Upper lobe of right lung (tissue), 1 donor: ENCODE measurements around the gene UTP14A. TPM values are rescaled to one million over a fixed set of nuclear protein-coding genes. Genes with fewer than 3 reads are reported as not detected.

Experiments used
- ATAC-seq: fragments of 200-7000 bp; cut with Tn5 transposase; one replicate; pipeline ENCODE4 v1.9.1; 2020; ENCODE audit warnings: mild to moderate bottlenecking, moderate library complexity
- DNase-seq: peaks from one replicate; pipeline ENCODE4 v3.0.0-alpha.2; 2020
- H3K27ac ChIP-seq: fragments of 200-600 bp; one replicate; pipeline ENCODE4 v1.8.0; 2022
- H3K27me3 ChIP-seq: fragments of 200-600 bp; one replicate; pipeline ENCODE4 v1.8.0; 2022; ENCODE audit warnings: mild to moderate bottlenecking
- H3K36me3 ChIP-seq: fragments of 200-600 bp; one replicate; pipeline ENCODE4 v1.8.0; 2022
- H3K4me1 ChIP-seq: fragments of 200-600 bp; one replicate; pipeline ENCODE4 v1.8.0; 2022
- H3K4me3 ChIP-seq: fragments of 200-600 bp; one replicate; pipeline ENCODE4 v1.8.0; 2022; ENCODE audit warnings: mild to moderate bottlenecking
- H3K9me3 ChIP-seq: fragments of 200-600 bp; one replicate; pipeline ENCODE4 v1.8.0; 2022
- intact Hi-C: fragments of 100-400 bp; cut with DNase I; formaldehyde crosslinking; loops from one replicate; pipeline ENCODE4 v1.11.0; 2022
- total RNA-seq: library from RNA; stranded (reverse); fragmentation: NEBNext Ultra II Directional; extraction: Animal tissue kit (Norgen Biotek cat#: 25700); gene quantifications from one replicate; pipeline ENCODE4 v1.2.1, GENCODE V29; 2021
- TF ChIP-seq, protein P1 (sequence below): fragments of 200-600 bp; IDR thresholded peaks from one replicate; pipeline ENCODE4 v1.8.0; 2022; ENCODE audit warnings: antibody characterized with exemption
- donor health status: DM: no; HTN: yes; CAD: no; lungs with severe emphysema.

The UTP14A gene
- total RNA-seq, 1 donor from 2014 or later, result 12.9 TPM

DNA sequence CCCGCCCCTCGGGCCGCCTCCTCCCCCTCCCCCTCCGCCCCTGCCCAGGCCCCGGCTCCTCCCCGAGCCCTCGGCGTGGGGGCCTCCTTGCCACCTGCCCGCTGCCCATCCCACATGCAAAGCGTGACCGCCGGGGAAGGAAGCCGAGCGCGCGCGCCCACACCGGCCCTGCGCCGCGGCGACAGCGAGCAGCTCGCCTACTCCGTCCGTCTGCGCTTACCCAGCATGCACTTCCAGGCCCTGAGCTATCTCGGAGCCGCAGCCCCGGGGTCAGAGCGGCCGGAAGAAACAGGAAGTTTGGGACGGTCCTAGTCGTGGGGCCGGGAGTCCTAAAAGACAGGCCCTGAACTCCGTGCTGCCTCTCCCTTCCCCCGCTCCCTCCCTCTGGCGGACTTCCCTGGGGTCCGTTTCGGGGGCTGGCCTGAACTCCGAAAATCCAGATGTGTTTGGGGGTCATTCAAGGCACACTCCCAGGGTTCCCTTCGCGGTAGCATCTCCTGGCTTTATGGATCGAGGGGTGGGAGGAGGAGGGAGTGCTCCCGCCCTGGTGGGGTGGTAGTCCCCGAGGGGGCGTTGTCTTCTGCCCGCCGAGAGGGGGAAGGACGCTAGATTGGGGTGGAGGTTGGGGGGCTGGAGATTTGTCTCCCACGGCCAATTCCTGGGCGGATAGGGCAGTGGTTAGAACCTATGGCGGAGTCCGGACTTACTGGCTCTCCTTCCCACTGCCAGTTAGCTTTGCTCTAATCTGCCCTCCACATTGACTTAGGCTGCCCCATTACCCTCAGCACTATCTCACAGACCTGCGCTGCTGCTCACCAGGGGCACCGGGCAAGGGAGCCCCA, 51.5 kb downstream of the UTP14A start:
- Histone ChIP-seq H3K27me3 (no peaks in the 10 kb centered on the region), H3K9me3 (no peaks in the 10 kb centered on the region), H3K4me3 (peak overlapping the region; percentile 48), H3K36me3 (no peaks in the 10 kb centered on the region), H3K27ac (peak overlapping the region; percentile 74), H3K4me1 (no peaks in the 10 kb centered on the region)
- intact Hi-C loops, result no loop called here
- TF ChIP-seq, protein P1, sequence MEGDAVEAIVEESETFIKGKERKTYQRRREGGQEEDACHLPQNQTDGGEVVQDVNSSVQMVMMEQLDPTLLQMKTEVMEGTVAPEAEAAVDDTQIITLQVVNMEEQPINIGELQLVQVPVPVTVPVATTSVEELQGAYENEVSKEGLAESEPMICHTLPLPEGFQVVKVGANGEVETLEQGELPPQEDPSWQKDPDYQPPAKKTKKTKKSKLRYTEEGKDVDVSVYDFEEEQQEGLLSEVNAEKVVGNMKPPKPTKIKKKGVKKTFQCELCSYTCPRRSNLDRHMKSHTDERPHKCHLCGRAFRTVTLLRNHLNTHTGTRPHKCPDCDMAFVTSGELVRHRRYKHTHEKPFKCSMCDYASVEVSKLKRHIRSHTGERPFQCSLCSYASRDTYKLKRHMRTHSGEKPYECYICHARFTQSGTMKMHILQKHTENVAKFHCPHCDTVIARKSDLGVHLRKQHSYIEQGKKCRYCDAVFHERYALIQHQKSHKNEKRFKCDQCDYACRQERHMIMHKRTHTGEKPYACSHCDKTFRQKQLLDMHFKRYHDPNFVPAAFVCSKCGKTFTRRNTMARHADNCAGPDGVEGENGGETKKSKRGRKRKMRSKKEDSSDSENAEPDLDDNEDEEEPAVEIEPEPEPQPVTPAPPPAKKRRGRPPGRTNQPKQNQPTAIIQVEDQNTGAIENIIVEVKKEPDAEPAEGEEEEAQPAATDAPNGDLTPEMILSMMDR, result no peak
- peak; percentile 92 for ATAC-seq
- peak; percentile 89 for DNase-seq

DNA sequence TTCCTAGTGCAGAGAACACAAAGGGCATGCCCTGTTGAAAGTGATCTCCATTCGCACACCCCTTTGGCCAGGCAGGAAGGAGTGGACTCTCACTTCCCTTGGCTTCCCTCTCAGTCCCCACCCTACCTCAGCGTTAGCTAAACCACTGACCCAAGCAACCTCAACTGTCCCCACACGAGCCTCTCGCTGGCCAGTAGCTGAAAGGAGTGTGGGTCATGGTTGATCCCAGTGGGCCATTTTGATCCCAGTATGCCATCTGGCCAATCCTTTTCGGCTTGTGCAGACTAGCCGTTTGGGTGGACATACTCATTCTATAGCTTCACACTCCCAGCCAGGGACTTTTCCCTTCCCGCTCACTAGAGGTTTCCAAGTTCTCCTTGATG, 52.1 kb downstream of the UTP14A start:
- Histone ChIP-seq H3K4me3 (peak overlapping the region; percentile 48), H3K27ac (peak overlapping the region; percentile 74), H3K27me3 (no peaks in the 10 kb centered on the region), H3K4me1 (no peaks in the 10 kb centered on the region), H3K36me3 (no peaks in the 10 kb centered on the region), H3K9me3 (no peaks in the 10 kb centered on the region)
- TF ChIP-seq, protein P1, result no peak
- ATAC-seq (no peak), DNase-seq (no peak)
- intact Hi-C loops, result no loop called here

DNA sequence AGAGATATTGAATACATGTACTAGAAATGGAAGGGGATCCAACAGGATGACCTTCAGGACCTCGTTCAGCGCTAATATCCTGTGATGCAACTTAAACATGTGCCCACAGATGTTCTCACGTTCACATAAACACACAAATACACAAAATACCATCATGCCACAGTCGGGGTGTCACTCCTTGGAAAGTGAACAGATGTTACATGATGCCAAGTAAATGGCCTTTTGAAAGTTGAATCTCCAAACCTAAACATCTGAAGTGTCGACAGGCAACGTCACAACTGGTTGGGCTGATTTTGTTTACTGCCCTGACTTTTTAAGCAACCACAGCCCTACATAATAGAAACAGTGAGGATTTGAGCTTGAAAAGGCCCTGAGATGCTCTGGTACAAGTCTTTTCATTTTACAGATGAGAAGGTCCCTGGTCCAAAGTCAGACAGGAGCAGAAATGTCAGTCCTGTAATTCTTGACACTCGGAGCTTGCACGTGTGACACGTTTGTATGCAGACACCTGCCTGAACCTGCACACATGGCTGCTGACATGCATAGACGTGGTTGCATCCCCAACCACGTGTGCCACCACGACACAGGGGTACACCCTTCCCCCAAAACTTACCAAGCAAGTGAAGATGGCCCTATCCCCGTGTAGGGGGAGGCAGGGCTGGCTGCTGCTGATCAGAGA, 53.0 kb downstream of the UTP14A start:
- Histone ChIP-seq H3K4me3 (no peak overlapping the region), H3K27me3 (no peaks in the 10 kb centered on the region), H3K4me1 (no peaks in the 10 kb centered on the region), H3K27ac (no peak overlapping the region), H3K9me3 (no peaks in the 10 kb centered on the region), H3K36me3 (no peaks in the 10 kb centered on the region)
- DNase-seq (no peak), ATAC-seq (no peak)
- TF ChIP-seq, protein P1, result no peak
- intact Hi-C loops, result no loop called here

DNA sequence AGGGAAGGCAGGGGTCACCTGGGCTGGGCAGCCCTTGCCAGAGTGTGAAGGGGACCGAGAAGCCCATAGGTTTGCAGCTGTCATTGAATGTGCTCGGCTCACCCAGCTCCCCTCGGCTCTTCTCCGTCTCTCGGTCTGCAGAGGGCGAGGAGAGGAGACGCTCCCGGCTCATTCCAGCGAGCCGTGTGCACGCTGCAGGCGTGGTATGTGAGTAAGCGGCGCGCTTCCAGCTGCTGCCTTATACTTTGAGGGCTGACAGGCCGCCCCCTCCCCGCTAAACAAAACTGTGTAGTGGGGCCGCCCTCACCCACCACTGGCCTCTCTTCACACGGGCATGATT, 53.5 kb downstream of the UTP14A start:
- DNase-seq, result no peak
- H3K36me3 ChIP-seq, result no peaks in the 10 kb centered on the region
- no peak for ATAC-seq

DNA sequence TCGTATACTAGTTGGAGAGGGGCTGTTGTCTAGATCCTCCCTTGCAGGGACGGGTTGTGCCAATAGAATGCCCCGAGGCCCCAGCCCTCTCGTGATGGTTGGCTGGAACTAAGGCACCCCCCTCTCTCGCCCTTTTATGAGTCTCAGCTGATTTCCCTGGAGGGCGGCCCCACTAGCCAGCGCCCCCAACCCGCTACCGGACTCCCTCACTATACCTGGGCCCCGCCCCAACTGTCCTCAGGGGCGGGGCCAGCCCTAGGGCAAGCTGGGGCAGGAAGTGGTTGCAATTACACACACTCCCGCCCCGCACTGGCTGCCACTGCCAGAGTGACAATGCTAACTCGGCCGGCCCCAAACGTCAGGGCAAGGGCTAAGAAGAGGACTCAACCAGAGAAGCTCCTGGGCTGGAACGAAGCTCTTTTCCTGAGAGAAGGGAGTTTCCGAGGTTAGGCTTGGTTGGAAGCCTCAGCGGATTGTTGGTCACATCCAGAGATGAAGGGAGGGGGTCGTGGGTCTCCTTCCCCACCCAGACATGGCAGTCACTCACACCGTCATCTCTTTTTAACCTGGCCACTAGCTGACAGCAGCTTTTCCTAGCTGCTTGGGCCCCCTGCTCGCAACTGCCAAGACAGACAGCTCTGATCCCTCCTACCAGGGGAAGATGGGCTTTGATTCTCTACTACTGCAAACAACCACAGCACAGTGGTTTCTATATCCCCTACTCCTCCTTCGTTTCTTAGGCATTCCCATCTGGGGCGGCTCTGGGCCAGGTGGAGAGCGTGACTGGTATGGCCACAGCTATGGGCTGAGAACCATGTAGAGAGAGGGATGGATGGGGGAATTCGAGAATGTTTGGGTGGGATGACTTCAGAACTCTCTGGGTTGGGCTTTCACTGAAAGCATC, 55.5 kb downstream of the UTP14A start:
- peak; percentile 88 for ATAC-seq
- Histone ChIP-seq H3K9me3 (no peaks in the 10 kb centered on the region), H3K4me1 (no peaks in the 10 kb centered on the region), H3K27ac (peak overlapping the region; percentile 36), H3K36me3 (no peaks in the 10 kb centered on the region), H3K27me3 (no peaks in the 10 kb centered on the region), H3K4me3 (peak overlapping the region; percentile 31)
- DNase-seq, result peak; percentile 85
- intact Hi-C loops, result no loop called here
- TF ChIP-seq, protein P1, result no peak

More for the DNA sequence above, 53.5 kb downstream of the UTP14A start:
- Histone ChIP-seq H3K27me3 (no peaks in the 10 kb centered on the region), H3K9me3 (no peaks in the 10 kb centered on the region), H3K4me1 (no peaks in the 10 kb centered on the region), H3K27ac (no peak overlapping the region), H3K4me3 (no peak overlapping the region)
- intact Hi-C loops, result no loop called here
- TF ChIP-seq, protein P1, result no peak
